HG03139 (cell line): ENCODE results near the gene FMO2.

Source experiments
- ATAC-seq: cut with Tn5 transposase; IDR thresholded peaks from one replicate; pipeline ENCODE4 v1.9.1; 2021; ENCODE audit not compliant: unreplicated experiment

The FMO2 gene

DNA sequence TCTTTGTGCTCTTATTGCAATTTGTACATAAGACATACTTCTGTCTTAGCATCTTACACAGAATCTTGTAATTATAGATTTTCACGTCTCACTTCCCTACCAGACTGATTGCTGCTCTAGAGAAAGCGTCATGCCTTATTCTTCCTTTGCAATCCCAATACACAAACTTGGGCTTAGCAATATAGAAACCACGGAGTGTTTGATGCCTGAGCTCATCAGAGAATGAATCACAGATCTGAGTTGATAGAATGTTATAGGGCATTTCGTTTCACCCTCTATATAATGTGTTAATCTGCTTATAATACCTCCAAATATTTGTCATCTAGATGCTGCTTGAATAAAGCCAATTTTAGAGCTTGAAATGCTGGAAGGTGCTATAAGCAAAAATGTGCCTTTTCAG is 69.8 kb downstream of the FMO2 start:
- ATAC-seq = no peak

GRCh38 chr1:171256940-171257606 is 72.0 kb downstream of the FMO2 start:
- ATAC-seq = no peak

DNA sequence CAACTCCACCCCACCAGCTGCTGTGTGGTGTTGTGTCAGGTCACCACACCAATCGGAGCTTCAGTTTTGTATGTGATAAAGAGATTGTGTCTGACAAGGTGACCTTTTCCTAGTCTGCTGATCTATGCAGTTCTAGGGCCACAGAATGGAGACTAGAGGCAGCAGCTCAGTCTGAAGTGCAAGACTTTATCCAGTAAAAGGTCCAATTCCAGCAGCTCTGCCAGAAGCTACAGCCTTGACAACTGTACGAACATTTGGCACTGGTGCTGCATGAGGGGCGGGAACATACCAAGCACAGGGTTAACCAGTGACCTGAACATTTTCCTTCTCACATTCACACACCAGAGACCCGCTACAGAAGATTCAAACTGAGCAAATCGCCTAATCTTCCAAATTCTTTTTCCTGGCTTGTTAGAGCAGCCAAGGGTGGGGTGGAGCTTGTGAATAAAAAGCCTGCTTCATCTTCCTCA is 72.5 kb downstream of the FMO2 start:
- ATAC-seq = no peak

GRCh38 chr1:171258429-171258828 is 73.3 kb downstream of the FMO2 start:
- no peak for ATAC-seq

GRCh38 chr1:171258943-171259342 is 73.8 kb downstream of the FMO2 start:
- no peak for ATAC-seq
